ENCODE results near the gene ZNF473. TPM values are rescaled to one million over a fixed set of nuclear protein-coding genes. Genes with fewer than 3 reads are reported as not detected.
"Not testable (repeated sequence)": the region's sequence is repeated elsewhere in the genome, so short reads cannot be mapped to it uniquely, and the experiment has no call there.

Gene ZNF473
- total RNA-seq, 1 donor from 2014 or later, result 8.3 TPM

DNA sequence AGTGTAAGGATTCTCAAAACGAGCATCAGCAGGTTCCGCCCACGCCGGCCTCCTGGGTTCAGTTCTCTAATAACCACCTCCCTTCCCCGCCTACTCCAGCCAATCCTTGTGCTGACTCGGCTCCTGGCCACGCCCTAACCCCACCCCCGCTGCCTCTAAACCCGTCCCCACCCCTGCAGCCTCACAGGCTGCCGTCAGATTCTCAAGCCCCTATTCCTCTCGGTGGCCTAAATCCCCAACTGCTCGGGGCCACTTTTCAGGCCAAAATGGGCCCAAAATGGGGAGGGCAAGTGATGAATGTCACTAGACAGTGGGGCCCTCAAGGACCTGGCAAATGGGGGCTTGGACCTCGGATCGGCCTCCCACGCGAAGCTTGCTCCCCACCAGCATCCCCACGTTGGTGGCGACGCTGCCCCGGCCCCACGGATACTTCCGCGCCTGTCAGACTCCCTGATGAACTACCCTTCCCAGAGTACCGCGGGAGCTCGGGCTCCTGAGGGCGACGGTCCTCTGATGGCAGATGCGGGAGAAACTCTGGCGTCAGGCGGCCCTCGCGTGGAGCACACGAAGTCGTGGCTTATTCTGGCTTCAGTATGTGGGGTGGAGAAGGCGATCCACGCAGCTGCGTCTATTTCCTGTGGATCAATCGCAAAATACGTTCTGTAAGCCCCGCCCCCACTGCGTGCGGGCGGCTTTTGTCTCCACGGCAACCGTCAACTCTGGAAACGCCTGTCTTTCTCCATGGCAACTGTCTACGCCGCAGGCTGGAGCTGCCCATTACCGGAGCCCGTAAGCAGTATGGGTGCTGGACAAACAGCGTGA, 24.8 kb downstream of the ZNF473 start:
- DNase-seq (ENCODE audit: low spot score), result peak; percentile 82

DNA sequence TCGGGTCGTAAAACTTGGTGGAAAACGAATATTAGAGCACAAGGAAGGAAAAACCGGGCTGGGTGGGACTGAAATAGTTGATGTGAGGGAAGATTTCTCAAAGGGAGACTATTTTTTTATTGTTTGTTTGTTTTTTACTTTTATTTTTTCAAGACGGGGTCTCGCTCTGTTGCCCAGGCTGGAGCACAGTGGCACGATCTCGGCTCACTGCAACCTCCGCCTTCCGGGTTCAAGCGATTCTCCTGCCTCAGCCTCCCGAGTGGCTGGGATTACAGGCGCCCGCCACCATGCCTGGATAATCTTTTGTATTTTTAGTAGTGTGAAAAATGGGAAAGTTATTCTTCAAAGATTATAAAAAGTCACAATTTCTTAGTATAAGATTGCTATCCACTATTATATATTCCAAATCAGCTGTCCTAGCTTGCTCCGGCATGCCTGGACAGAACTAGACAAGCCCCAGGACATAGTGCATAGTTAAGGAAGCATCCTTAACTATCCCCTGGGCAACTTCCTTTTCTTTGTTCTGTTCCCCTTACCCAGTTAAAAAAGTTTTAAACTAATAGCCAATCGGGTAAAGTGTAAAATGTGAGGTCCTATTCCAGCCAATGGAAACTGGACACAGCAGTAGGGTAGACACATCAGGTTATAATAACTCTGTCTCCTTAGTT, 25.6 kb downstream of the ZNF473 start:
- not testable (repeated sequence) for DNase-seq (ENCODE audit: low spot score)

DNA sequence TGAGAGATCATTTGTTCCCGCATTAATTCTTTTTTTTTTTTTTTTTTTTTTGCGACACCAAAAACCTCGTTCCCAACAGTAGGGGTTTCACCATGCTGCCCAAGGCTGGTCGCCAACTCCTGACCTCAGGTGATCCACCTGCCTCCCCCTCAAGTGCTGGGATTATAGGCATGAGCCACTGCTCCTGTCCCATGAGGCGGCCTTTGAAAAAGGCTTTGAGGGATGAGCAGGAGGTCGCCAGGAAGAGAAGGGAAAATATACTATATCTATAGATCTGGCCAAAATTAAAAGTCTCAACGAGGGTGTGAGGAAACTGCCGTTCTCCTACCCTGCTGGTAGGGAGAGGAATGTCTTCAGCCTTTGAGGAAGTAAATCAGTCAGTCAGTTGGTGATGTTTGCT, 26.2 kb downstream of the ZNF473 start:
- DNase-seq (ENCODE audit: low spot score), result no peak

DNA sequence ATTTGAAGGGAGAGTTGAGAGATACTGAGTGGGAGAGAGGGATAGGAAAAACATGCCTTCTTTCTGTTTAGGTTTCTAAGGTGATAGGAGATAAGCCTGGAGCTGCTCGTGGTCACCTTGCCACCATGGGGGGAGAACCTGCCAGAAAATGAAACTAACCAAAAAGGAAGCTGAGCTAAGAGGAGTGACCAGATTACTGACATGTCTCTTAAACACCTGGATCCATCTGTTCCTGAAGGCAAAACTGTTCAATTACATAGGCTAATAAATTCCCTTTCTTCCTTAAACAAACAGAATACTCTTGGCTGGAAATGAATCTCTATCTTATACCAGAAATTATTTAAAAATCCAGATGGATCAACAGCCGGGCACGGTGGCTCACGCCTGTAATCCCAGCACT, 27.3 kb downstream of the ZNF473 start:
- no peak for DNase-seq (ENCODE audit: low spot score)

DNA sequence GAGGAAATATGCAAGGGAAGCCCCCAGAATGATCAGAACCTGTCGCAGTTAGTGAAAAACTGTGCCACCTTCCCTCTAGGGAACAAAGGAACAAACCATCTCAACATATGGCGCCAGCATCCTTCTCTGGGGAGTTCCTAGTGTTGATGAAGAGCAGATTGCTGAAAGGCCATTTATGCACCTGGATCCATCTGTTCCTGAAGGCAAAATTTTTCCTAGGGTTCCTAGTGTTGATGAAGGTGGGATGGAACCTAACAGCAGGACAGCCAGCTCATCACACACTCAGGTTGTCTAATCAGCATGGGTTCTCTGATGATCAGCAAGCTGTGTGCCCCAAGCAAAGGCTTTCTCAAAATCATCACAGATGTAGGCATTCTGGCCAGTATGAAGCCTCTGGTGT, 32.6 kb downstream of the ZNF473 start:
- DNase-seq (ENCODE audit: low spot score), result no peak

DNA sequence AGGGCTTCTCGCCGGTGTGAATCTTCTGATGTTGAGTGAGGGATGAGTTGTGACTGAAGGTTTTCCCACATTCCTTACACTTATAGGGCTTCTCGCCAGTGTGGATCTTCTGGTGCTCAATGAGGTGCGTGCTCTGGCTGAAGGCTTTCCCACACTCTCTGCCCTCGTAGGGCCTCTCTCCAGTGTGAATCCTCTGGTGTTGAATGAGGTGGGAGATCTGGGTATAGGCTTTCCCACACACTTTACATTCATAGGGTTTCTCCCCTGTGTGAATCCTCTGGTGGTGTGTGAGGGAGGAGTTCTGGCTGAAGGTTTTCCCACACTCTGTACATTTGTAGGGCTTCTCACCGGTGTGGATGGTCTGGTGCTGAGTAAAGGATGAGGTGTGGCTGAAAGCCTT, 33.2 kb downstream of the ZNF473 start:
- DNase-seq (ENCODE audit: low spot score), result no peak

DNA sequence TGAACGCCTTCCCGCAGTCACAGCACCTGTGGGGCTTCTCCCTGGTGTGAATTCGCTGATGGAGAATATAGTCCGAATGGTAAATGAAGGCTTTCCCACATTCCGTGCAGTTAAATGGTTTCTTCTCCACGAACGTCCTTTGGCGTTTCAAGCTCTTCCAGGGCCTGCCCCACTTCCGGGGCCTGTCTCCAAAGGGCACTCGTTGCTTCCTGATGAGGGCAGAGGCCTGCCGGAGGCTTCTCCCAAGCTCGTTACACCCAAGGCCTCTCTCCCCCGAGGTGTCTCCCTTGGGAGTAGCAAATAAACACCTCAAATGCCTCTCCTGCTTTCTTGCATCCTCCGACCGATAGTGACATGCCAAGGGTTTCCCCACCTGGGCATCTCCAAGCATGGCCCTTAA, 34.3 kb downstream of the ZNF473 start:
- DNase-seq (ENCODE audit: low spot score), result no peak

DNA sequence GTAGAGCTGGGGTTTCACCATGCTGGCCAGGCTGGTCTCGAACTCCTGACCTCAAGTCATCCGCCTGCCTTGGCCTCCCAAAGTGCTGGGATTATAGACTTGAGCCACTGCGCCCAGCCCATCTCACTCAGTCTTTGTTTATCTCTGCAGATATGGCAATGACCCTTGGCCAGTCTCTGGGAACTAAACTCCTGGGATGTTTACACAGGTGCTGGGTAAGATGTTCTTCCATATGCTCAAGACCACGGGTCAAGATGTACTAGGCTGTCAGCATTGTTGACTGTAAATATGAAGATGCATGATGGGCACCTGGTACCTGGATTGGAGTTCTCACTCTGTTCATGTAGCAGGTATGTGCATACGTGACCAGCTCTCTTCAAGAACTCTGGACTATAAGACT, 35.8 kb downstream of the ZNF473 start:
- no peak for DNase-seq (ENCODE audit: low spot score)

DNA sequence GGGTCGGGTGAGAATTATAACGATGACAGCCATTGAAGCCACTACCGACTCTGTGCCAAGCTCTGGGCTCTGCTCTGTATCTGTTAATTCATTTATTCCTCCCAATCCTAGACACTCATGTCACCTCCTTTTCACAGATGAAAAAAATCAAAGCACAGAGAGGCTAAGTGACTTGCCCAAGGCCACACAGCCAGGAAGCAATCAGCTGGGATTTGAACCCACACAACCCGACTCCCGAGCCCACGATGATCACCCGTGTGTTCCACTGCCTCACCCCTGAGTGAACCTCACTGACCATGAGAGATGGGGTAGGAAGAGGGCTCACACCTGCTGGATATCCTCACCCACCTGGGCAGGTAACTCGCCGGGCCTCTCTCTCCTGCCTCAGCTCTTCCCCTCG, 40.1 kb downstream of the ZNF473 start:
- no peak for DNase-seq (ENCODE audit: low spot score)

DNA sequence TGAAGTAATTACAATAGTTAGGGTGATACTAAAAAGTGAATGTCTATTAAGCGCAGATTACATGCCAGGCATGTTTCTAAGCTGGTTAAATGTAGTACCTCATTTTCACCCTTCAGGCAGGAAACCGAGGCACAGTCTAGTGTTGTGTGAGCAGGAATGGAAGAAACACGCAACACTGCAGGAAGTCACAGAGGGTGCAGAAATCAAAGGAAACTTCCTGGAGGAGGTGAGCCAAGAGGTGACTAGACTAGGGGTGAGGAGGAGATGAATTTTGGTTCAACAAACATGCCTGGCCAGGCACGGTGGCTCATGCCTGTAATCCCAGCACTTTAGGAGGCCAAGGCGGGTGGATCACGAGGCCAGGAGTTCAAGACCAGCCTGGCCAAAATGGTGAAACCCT, 41.8 kb downstream of the ZNF473 start:
- DNase-seq (ENCODE audit: low spot score), result no peak

DNA sequence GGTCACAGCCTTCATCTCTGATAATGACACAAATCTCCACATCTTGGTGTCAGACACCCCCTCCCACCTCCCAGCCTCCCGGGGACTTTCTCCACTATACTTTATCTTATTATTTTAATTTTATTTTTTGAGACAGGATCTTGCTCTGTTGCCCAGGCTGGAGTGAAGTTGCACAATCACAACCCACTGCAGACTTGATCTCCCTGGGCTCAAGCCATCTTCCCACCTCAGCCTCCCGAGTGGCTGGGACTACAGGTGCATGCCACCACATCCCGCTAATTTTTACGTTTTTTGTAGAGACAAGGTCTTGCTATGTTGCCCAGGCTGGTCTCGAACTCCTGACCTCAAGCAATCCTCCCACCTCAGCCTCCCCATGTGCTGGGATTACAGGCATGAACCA, 42.6 kb downstream of the ZNF473 start:
- not testable (repeated sequence) for DNase-seq (ENCODE audit: low spot score)

DNA sequence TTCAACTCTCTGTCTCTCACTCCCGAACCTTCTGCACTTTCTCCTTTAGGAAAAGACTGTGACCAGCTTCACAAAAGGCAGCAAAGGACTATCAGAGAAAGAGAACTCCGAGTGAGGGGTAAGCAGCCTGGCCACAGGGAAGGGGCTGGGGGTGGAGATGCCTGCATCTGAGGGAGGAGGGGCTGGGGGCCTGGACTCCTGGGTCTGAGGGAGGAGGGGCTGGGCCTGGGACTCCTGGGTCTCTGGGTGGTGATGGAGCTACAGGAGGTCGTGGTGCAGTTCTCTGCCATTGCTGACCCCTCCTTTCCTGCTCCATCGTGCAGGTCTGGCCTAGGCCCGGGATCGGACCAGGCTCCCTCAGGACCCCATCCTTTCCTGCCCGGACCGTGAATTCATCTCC, 49.3 kb downstream of the ZNF473 start:
- DNase-seq (ENCODE audit: low spot score), result not testable (repeated sequence)

DNA sequence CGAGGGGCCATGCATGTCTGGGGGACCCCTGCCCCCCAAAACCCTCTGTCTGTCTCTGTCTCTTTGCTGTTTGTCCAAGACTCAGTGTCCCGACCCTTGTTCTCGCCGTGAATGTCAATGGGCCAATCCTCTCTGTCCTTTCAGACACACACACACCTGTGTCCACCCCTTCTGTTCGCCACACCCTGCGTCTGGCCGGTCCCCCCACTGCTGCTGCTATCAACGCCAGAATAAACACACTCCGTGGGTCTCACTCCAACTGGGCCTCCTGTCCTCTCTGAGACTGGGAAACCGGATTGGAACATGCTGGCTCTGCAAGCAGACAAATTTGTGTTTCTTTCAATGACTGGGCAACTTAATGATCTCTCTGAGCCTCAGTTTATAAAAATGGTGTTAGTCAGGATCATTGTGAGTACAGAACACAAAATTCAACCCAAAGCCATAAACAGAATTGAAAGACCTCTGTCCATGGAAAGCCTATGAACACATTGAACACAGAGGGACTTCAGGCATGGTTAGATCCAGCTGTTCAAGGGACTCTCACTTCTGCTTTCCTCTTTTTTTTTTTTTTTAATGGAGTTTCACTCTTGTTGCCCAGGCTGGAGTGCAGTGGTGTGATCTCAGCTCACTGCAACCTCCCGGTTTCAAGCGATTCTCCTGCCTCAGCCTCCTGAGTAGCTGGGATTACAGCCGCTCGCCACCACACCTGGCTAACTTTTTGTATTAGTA, 50.0 kb downstream of the ZNF473 start:
- DNase-seq (ENCODE audit: low spot score), result not testable (repeated sequence)

DNA sequence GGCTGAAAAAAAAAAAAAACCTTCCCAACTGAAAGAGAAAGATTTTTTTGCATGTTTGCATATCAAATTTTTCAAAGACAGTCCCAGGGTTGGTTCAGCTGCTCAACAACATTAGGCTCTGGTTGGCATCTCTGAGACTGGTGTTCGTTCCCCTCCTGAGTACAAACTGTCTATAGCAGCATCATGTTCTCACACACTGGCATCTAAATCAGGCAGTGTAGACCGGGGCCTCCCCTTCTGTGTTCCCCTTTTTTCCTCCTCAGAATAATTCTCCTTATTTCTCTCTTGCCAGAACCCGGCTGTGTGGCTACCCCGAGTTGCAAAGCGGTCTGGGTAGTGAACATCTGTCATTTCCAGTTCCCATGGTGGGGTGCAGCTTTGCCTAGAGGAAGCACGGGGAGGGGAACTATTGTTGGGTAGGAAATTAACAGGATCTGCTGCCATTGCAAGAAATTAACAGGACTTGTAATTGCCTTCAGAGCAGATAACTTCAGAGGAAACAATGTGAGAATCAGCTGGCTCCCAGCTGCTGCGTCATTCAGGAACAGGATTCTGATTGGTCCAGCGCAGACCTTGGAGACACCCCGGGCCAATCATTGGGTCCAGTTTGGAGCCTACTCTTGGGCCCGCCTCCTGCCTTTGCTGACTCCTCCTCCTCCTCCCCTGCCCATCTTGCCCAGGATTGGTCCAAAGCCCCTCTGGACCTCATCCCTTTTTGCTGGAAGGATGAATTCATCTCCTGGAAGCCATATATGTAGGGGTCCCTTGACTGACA, 51.0 kb downstream of the ZNF473 start:
- DNase-seq (ENCODE audit: low spot score), result not testable (repeated sequence)

DNA sequence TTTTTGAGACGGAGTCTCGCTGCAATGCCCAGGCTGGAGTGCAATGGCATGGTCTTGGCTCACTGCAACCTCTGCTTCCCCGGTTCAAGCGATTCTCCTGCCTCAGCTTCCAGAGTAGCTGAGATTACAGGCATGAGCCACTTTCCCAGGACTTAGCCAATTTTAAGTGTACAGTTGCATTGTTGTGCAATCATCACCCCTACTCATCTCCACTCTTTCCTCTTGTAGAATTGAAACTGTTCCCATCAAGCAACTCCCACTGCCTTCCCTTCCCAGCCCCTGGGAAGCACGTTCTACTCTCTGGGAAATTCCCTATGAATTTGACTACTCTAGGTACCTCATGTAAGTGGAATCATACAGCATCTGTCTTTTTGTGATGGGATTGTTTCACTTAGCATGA, 53.2 kb downstream of the ZNF473 start:
- DNase-seq (ENCODE audit: low spot score), result not testable (repeated sequence)

DNA sequence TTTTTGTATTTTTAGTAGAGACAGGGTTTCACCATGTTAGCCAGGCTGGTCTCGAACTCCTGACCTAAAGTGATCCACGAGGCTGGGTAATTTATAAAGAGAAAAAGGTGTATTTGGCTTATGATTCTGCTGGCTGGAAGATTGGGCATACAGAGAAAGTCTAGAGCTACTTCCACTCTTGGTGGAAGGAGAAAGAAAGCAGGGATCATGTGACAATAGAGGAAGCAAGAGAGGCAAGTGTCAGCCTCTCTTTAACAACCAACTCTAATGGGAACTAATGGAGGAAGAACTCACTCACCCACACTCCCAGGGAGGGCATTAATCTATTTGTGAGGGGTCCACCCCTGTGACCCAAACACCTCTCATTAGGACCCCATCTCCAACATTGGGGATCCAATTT, 58.6 kb downstream of the ZNF473 start:
- not testable (repeated sequence) for DNase-seq (ENCODE audit: low spot score)

DNA sequence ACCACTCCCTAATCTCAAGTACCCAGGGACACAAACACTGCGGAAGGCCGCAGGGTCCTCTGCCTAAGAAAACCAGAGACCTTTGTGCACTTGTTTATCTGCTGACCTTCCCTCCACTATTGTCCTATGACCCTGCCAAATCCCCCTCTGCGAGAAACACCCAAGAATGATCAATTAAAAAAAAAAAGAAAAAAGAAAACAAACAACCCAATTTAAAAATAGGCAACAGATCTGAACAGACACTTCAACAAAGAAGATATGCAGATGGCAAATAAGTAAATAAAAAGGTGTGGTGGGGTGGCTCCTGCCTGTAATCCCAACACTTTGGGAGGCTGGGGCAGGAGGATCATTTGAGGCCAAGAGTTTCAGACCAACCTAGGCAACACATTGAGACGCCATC, 61.3 kb downstream of the ZNF473 start:
- DNase-seq (ENCODE audit: low spot score), result not testable (repeated sequence)

DNA sequence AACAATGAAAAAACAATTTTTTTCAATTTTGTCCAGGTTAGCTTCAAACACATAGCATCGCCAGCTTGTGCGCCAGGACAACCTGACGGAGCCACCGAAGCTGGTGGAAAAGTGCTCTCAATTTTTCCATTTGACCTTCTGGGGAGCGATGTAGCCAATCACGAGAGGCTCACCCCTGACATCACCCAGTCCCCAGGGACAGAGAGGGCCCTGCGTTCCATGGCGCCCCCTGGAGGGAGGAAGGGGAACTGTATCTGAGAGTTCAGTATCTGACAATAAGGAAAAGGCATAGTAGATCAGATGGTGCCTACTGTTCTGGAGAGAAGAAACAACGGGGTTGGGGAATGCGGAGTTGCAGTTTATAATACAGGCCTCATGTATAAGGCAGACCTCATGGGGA, 64.9 kb downstream of the ZNF473 start:
- DNase-seq (ENCODE audit: low spot score), result not testable (repeated sequence)

DNA sequence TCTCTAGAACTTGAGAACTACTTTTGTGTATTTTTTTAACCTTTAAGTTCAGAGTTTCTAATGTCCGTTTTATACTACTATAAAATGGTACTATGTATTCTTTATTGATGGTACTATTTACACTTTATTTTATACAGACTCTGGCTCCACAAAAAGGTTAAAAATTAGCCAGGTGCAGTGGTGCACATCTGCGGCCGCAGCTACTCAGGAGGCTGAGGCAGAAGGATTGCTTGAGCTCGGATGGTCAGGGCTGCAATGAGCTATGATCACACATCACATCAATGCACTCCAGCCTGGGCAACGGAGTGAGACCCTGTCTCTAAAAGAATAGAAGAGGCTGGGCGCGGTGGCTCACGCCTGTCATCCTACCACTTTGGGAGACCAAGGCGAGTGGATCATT, 66.0 kb downstream of the ZNF473 start:
- DNase-seq (ENCODE audit: low spot score), result not testable (repeated sequence)

DNA sequence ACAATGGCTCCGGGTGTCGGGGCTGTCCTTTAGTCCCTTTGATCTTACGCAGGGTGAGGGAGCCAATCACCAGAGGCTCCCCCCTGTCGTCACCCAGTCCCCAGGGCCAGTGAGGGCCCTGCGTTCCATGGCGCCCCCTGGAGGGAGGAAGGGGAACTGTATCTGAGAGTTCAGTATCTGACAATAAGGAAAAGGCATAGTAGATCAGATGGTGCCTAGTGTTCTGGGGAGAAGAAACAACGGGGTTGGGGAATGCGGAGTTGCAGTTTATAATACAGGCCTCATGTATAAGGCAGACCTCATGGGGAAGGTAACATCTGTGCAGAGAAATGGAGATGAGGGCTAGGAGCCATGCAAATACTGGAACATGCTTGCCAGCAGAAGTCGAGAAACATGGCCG, 66.8 kb downstream of the ZNF473 start:
- not testable (repeated sequence) for DNase-seq (ENCODE audit: low spot score)

DNA sequence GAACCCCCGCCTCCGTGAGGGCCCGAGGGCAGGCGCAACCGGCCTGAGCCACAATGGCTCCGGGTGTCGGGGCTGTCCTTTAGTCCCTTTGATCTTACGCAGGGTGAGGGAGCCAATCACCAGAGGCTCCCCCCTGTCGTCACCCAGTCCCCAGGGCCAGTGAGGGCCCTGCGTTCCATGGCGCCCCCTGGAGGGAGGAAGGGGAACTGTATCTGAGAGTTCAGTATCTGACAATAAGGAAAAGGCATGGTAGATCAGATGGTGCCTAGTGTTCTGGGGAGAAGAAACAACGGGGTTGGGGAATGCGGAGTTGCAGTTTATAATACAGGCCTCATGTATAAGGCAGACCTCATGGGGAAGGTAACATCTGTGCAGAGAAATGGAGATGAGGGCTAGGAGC, 72.1 kb downstream of the ZNF473 start:
- DNase-seq (ENCODE audit: low spot score), result not testable (repeated sequence)

DNA sequence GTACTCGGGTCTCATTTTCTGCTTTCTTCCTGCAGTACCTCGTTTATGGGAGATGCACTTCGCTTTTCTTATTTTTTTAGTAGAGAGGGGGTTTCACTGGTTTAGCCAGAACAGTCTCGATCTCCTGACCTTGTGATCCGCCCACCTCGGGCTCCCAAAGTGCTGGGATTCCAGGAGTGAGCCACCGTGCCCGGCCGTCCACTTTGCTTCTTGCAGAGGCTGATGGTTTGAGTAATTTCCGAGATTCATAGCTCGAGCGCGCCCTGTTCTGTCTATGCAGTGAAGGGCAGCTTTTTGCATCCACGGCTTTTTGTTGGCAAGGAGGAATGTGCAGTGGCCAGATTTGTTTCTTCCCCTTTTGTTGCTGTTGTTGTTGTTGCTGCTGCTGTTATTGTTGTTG, 73.1 kb downstream of the ZNF473 start:
- DNase-seq (ENCODE audit: low spot score), result peak; percentile 61

Data from mucosa of gallbladder (tissue), 1 donor.